ENCODE measurements around the gene LAMC3. TPM values are rescaled to one million over a fixed set of nuclear protein-coding genes. Genes with fewer than 3 reads are reported as not detected.

LAMC3 gene
- total and polyA plus RNA-seq, 2 donors from 2014 or later, result 13.4 to 13.8 TPM

- Histone ChIP-seq H3K4me1 (ENCODE audit: control insufficient read depth in 2 of 3, insufficient read depth in 2 of 3, low read depth in 1 of 3, low read length in 3 of 3) (no peaks in the 10 kb centered on the region), H3K9ac (ENCODE audit: low read length in 3 of 3) (no peak overlapping the region), H3K27me3 (ENCODE audit: control insufficient read depth, insufficient read depth, low read length) (no peaks in the 10 kb centered on the region), H3K4me3 (ENCODE audit: low read length in 3 of 3) (no peak overlapping the region), H3K27ac (ENCODE audit: low read depth in 2 of 2, low read length in 2 of 2) (no peak overlapping the region), H3K9me3 (ENCODE audit: control insufficient read depth in 2 of 3, insufficient read depth in 1 of 3, low read length in 3 of 3) (no peaks in the 10 kb centered on the region), H3K36me3 (ENCODE audit: control insufficient read depth in 2 of 3, insufficient read depth in 3 of 3, low read length in 3 of 3) (no peaks in the 10 kb centered on the region)
- TF ChIP-seq CTCF (IDR thresholded peaks at IDR 0.05; ENCODE audit: borderline replicate concordance, extremely low read depth, insufficient read depth), result no peak
- intact Hi-C loops (cut with DNase I), result no loop called here
- FAIRE-seq (no peak), DNase-seq (no peak)
Observed at GRCh38 chr9:130980526-130980925, 28.4 kb upstream of the LAMC3 start.

GRCh38 chr9:130981002-130981755 lies 27.8 kb upstream of the LAMC3 start:
- intact Hi-C loops (cut with DNase I), result no loop called here
- H3K4me1 ChIP-seq (ENCODE audit: control insufficient read depth in 2 of 3, insufficient read depth in 2 of 3, low read depth in 1 of 3, low read length in 3 of 3), result no peaks in the 10 kb centered on the region
- TF ChIP-seq CTCF (IDR thresholded peaks at IDR 0.05; ENCODE audit: borderline replicate concordance, extremely low read depth, insufficient read depth), result no peak
- no peak for DNase-seq
- H3K9me3 ChIP-seq (ENCODE audit: control insufficient read depth in 2 of 3, insufficient read depth in 1 of 3, low read length in 3 of 3), result no peaks in the 10 kb centered on the region
- H3K9ac ChIP-seq (ENCODE audit: low read length in 3 of 3), result no peak overlapping the region
- no peaks in the 10 kb centered on the region for H3K36me3 ChIP-seq (ENCODE audit: control insufficient read depth in 2 of 3, insufficient read depth in 3 of 3, low read length in 3 of 3)
- H3K27ac ChIP-seq (ENCODE audit: low read depth in 2 of 2, low read length in 2 of 2), result no peak overlapping the region
- no peak overlapping the region for H3K4me3 ChIP-seq (ENCODE audit: low read length in 3 of 3)
- no peak for FAIRE-seq
- no peaks in the 10 kb centered on the region for H3K27me3 ChIP-seq (ENCODE audit: control insufficient read depth, insufficient read depth, low read length)

DNA sequence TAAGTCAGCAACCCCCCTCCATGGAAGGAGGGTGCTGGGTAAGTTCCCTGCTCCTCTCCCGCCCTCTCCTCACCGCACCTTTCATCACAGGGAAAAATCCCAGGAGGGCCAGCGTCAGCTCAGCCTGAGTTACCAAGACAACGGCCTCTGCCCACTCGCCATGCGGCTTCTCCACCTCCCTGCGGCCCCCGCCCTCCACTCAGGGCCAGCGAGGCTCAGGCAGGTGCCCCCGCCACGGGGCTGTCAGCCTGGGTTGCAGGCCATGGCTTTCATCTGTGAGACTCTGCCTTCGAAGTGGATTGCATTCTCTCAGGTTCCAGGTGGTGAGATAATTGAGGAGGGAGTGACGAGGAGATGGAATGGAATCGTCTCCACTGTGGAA lies 27.2 kb upstream of the LAMC3 start:
- no peak overlapping the region for H3K4me3 ChIP-seq (ENCODE audit: low read length in 3 of 3)
- peak in 4 of 5 donors; percentile 46 to 72 (median 66) for DNase-seq

More for the DNA sequence above, 27.2 kb upstream of the LAMC3 start:
- TF ChIP-seq CTCF (IDR thresholded peaks at IDR 0.05; ENCODE audit: borderline replicate concordance, extremely low read depth, insufficient read depth), result no peak
- no peak overlapping the region for H3K27ac ChIP-seq (ENCODE audit: low read depth in 2 of 2, low read length in 2 of 2)
- no peaks in the 10 kb centered on the region for H3K36me3 ChIP-seq (ENCODE audit: control insufficient read depth in 2 of 3, insufficient read depth in 3 of 3, low read length in 3 of 3)
- no peaks in the 10 kb centered on the region for H3K4me1 ChIP-seq (ENCODE audit: control insufficient read depth in 2 of 3, insufficient read depth in 2 of 3, low read depth in 1 of 3, low read length in 3 of 3)
- no peaks in the 10 kb centered on the region for H3K9me3 ChIP-seq (ENCODE audit: control insufficient read depth in 2 of 3, insufficient read depth in 1 of 3, low read length in 3 of 3)
- intact Hi-C loops (cut with DNase I), result no loop called here
- no peak for FAIRE-seq
- no peak overlapping the region for H3K9ac ChIP-seq (ENCODE audit: low read length in 3 of 3)
- H3K27me3 ChIP-seq (ENCODE audit: control insufficient read depth, insufficient read depth, low read length), result no peaks in the 10 kb centered on the region

All from kidney (tissue), 14 donors.